Effector CD4-positive, alpha-beta T cell (primary cell): Measurements from ENCODE around the gene CLCNKA.
A peak's percentile ranks its signal among the peaks of the same experiment; 100 is the strongest.
"Not testable (repeated sequence)": the region's sequence is repeated elsewhere in the genome, so short reads cannot be mapped to it uniquely, and the experiment has no call there.

Experiments
- DNase-seq: peaks from one replicate; pipeline ENCODE4 v3.0.0-alpha.2; 2020

CLCNKA gene

DNA sequence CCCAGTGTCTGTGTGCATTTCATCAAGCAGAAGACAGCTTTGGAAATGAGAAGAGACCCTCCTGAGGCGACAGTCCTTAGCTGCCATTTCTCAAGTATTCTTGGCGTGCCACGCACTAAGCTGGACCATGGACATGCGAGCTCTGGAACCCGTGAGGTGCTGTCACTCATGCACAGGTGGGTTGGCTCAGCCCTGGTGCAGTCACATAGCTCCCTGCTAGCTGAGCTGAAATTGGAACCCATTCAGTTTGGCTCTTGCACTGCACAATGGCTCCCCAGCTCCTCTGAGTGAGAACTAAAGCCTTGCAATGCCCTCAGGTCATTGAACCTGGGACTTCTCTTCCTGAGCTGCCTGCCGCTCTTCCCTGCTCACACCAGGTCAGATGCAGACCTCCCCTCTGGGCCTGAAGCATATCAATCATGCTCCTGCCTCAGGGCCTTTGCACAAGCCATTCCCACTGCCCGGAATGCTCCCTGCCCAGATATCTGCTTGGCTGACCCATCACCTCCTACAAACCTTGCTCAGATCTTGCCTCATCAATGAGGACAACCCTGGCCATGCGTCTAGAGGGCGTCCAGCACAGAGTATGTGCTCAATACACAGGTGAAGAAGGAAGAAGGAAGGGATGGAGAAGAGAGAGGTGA, 24.1 kb upstream of the CLCNKA start:
- DNase-seq, result no peak

DNA sequence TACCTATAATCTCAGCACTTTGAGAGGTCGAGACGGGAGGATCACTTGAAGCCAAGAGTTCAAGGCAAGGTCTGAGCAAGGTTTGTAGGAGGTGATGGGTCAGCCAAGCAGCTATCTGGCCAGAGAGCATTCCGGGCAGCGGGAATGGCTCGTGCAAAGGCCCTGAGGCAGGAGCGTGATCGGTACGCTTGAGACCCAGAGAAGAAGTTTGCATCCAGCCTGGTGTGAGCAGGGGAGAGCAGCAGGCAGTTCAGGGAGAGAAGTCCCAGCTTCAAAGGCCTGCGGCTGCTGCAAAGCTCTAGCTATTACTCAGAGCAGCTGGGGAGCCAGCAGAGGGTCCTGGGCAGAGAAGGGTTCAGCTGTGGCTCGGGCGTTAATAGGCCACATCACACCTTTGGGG, 22.9 kb upstream of the CLCNKA start:
- DNase-seq, result no peak

DNA sequence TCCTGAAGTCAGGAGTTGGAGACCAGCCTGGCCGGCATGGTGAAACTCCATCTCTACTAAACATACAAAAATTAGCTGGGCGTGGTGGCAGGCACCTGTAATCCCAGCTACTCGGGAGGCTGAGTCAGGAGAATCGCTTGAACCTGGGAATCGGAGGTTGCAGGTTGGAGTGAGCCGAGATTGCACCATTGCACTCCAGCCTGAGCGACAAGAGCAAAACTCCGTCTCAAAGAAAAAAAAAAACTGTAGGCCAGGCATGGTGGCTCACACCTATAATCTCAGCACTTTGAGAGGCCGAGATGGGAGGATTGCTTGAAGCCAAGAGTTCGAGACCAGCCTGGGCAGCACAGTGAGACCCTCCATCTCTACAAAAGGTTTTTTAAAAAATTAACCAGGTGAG, 20.6 kb upstream of the CLCNKA start:
- not testable (repeated sequence) for DNase-seq

DNA sequence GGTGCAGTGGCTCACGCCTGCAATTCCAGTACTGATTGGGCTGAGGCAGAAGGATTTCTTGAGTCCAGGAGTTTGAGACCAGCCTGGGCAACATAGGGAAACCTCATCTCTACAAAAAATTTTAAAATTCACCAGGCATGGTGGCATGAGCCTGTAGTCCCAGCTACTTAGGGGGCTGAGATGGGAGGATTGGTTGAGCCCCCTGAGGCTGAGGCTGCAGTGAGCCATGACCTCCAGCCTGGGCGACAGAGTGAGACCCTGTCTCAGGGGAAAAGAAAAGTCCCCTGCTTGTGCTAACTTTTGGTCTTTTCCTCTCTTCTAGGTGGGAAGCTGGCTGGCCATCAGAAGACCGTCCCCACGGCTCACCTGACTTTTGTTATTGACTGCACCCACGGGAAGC, 16.2 kb upstream of the CLCNKA start:
- DNase-seq, result no peak

DNA sequence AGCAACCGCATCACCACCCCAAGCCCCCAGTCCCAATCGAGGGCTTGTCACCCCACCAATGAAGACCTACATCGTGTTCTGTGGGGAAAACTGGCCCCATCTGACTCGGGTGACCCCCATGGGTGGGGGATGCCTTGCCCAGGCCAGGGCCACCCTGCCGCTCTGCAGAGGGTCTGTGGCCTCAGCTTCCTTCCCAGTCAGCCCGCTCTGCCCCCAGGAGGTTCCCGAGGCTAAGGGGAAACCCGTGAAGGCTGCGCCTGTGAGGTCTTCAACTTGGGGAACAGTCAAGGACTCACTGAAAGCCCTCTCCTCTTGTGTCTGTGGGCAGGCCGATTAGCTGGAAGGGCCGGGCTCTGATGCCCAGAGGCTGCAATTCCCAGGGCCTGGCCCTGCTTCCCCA, 15.8 kb upstream of the CLCNKA start:
- DNase-seq, result no peak

DNA sequence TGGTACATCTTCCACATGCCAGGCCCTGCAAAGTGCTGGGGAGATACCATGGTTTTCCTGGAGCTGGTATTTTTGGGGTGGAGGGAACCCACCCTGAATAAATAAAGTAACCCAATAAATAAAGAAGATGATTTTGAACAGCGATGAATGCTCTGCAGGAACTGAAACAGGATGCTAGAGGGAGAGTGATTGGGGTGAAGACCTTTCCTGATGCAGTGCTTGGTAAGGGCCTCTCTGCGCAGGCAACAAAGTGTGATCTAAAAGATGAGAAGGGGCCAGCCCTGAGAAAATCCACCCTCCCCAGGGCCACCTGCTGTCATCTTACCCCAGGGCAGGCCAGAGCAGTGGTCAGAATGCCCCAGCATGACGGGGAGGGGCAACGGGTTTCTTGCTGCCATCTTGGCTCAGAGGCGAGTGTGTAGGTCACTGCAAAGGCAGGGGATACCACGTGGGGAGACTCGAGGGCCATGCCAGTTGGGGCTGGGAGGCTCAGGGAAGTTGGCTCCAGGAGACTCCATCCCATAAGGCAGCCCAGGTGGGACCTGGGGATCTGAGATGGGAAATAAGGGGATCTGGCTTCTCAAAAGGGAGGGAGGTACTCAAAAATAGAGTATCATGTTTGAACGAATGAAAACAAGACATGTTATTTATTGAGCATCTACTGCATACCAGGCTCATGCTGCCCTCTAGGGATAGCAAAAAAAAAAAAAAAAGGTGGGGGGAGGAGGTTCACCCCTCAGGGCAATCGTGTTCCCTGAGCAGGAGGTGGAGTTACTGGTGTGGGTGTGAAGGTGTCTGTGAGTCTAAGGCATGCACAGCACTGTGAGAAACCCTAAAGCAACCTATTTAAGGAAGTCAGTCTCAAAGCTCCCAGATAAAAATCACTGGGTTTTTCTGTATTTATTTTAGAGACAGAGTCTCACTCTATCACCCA, 15.0 kb upstream of the CLCNKA start:
- no peak for DNase-seq

DNA sequence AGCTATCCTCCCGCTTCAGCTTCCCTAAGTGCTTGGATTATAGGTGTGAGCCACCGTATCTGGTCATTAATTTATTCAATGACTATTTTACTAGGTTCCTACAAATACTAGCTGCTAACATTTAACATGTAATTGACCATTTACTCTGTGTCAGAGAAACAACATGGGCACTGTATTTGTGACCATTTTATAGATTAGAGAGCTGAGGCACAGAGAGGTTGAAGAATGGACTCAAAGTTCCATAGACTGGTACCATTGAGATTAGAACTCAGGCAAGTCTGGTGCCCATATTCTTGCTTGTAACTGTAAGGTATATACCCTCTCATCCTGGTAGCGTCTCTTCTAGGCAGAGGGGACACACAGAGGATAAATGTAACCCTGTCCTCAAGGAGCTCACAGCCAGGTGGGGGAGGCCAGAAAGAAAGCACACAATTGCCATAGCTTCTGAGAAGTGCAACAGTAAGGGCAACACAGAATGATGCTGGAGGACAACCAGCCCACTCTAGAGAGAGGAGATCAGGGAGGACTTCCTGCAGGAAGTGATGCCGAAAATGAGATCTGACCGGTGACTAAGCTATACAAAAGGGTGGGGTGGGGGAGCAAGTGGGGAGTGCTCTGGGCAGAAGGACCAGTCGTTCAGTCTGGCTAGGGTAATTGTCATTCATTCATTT, 14.0 kb upstream of the CLCNKA start:
- no peak for DNase-seq

DNA sequence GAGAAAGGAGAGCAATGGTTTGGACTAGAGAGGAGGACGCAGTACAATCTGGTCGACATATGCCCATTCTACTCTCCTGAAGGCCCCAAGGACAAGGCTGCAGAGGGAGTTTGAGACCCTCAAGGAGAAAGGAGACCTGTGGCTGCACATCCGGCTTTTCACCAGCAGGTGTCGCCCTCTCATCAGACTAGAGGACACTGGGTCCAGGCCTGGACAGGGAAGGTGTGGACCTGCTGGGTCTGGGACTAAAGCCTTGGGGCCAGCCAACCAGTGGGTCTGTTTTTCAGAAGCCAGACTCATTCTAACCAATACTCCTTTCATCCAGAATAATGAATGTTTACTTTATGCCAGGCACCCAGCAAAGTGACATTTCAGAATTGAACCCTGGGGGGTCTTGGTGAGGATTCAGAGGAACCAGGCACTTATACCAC, 12.8 kb upstream of the CLCNKA start:
- peak; percentile 69 for DNase-seq

DNA sequence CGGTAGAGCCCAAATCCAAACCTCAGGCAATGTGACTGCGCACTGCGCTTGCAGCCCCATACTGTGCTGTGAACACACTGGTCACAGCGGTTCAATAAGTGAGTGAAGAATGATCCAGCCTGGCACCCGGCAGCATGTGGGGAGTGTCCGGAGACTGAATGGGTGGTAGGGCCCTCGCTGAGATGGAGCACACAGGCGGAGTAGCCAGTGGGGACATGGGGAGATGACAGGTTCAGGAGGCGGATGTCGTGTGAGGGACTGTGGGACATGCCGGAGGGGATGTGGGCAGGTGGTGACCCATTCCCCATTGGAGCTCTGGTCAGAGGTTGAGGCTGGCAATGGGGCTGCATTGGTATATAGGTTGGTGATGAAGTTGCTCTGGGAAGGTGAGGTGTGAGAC, 12.2 kb upstream of the CLCNKA start:
- DNase-seq, result no peak

DNA sequence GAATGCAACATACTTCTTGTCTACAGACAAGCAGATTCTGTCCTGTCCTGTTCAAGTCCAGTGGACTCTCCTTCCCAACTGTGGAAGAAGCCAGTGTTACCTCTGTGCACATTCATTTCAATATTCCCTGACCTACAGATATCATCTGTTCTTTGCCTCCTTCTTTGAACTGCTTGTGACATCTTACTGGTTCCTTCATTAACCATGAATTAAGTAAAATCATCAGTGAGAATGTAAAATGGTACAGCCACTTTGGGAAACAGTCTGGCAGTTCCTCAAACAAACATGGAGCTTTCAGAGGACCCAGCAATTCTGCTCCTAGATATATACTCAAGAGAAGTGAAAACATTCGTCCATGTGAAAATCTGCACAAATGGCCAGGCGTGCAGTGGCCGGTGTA, 11.0 kb upstream of the CLCNKA start:
- DNase-seq, result no peak

DNA sequence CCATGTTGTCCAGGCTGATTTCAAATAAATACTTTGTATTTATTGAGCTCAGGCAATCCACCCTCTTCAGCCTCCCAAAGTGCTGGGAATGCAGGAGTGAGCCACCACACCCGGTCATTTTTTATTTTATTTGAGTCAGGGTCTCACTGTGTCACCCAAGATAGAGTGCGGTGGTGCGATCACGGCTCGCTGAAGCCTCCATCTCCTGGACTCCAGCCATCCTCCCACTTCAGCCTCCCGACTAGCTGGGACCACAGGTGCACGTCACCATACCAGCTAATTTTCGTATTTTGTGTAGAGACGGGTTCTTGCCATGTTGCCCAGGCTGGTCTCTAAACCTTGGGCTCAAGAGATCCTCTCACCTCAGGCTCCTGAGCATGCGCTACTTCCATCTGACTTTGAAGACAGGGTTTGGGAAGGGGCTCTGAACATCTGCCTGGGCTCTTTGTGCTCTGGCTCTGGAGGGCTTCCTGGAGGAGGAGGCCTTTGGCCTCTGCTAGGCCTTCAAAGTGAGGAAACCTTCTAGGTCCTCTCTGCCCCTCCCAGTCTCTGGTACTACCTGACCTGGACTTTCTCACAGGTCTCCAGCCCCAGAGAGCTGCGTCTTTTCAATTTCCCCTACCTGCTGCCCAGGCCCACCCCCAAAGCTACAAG, 9.8 kb upstream of the CLCNKA start:
- DNase-seq, result no peak

DNA sequence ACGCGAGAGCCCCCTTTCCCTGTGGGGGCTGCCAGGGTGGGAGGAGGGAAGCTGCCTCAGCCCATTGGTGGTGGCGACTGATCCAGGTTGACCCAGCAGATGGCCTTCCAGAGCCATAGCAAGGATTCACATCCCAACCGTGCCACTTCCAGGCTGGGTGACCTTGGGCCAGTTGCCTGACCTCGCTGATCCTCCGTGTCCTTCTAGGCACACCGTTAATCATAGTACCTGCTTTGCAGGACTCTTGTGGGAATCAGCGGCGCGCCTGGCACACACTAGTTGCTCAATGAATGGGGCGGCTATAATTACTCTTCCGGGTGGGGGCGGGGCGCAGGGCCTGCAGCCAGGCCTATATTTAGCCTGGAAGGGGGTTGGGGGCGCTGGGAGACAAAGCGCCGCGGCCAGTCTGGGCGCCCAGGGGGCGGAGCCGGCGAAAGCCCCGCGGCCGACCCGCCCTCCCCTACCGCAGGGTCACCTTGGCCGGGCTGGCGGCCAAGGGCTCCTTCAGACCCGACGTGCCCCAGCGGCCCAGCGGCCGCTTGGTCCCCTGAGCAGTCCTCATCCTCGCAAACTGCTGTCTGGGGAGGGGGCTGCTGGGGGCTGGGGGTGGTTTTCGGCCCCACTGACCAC, 9.1 kb upstream of the CLCNKA start:
- no peak for DNase-seq

DNA sequence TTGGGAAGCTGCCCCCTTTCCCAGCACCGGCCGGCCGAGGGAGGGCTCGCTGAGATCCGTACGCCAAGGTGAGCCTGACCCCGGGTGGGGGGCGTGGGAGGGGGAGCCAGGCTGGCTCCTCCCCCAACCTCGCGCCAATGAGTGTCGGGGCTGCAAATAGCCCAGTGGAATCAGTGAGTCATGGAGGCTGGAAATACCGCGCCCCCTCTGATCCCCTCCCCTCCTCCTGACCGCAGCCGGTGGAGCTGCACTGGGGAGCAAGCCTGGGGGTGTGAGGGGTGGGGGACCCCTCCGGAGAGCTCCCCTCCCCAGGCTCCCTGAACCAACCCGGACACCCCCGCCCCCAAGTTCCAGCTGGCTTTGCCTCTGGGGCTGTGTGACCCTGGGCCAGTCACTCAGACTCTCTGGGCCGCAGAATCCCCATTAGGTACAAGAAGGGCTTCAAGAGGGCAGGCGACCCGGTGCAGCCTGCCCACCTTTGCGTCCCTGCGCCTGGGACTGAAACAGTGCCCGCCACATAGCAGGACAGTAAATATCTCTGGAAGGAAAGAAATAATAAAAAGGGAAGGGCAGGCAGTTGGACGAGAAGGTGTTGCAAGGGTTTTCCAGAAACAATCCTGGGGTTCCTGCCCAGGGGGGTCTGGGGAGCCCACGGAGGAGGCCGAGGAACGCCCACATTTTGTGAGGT, 8.5 kb upstream of the CLCNKA start:
- DNase-seq, result no peak

DNA sequence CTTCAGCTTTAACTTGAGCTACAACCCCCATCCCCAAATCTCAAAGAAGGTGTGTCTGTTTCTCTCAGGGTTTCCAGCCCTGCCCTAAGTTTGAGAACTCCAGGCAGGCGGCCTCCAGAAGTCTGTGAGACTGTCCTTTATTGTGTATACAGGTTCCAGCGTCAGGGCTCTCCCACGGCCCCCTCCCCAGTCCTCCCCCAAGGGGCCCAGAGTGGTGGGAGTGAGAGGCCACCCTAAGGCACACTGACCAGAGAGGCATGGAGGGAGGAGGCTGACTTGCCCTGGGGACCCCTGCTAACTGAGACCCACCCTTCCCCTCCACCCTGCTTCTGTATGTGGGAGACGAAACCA, 8.0 kb upstream of the CLCNKA start:
- DNase-seq, result no peak

DNA sequence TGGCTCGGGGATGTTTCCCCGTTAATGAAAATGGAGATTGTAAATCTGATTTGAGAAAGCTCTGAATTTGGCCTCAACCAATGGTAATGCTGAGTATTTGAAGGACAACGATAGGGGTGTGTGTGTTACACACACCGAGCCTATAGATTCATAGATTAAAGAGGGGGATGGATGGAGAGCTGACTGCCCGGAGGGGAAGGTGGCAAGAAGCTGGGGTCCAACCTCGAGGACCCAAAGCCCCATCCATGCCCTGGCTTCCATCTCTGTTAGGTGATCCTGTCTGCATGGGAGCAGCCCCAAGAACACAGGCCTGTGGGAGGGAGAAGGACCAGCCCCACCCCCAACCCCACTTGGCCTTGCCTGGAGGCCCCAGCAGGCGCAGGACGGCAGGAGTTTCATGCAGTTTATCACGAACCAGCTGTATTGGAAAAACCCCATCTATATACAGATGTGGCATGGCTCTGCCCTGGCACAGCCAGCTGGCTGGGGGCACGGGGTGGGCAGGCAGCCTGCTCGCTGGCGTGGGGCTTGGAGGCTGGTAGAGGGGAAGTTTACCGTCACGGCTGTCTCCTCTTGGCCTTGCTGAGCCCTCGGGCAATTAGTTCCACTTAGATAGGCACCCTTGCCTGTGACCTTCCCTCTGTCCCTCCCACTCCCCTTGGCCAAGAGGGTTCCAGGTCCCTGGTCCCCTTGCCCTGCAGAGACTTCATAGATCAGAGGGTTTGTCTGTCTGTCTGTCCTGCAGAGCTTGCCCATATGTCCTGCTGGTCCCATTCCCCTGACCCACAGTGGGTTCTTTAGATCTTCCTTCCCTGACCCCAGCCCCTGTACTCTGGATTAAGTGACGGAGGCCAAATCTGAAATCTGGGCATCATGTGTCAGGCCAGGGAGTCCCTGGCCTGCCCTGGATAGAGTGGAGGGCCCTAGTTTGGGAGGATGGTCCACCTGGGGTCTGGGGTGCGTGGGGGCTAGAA, 7.0 kb upstream of the CLCNKA start:
- no peak for DNase-seq

DNA sequence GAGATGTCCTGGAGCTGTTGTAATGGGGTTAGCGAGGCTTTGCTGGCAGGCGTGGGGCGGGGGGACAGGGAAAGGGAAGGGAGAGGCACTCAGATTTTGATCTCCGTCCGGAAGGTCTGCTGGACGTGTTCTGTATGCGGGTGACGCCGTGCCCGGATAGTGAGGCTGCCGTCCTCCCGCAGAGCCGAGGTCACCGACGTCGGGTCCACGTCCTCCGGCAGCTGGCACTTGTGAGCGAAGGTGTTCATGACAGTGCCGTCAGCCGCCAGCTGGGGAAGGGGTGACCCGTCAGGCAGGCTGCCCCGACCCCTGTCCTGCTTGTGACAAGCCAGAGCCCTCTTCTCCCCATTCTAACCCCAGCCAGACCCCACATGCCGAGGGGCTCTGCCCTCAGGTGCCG, 6.3 kb upstream of the CLCNKA start:
- no peak for DNase-seq

DNA sequence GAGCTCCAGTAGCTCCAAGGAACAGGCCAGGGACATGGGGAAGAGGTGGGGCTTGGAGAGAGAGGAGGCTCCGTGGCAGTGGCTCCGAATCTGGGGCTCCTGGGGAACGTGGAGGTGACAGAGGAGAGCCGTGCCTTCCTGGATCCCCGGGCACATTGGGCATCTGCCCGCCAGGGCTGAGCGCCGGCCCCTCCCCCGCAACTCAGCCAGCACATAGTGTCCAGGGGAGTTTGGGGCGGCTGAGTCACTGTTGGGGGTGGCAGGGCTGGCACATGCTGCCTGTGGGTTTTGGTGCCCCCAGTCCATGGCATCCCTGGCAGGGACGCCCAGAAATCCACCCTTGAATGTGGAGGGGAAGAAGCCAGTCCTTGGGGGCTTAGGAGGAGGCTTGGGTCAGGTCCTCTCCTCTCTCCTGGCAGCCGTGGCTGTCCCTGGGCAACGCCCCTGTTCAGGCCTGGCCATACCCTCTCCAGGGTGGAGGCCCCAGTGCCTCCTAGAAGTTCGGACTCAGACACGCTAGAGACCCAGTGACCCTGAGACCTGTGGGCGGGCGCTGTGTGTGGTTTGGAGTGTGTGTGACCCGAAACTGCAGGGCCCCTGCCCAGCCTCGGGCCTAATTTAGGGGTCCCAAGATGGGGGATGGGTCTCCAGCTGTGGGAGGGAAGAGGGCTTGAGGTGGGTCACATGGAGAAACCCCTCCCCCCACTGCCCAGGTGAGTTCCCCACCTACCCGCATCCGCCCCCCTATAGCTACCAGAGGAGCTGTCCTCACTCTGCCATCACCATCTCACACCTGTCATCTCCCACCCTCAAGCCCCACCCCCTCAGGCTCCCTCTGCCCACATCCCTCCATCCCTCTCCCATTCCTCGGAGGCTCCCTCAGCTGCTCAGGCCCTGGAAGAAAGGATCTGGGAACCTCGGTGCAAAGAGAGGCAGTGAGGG, 5.6 kb upstream of the CLCNKA start:
- no peak for DNase-seq

DNA sequence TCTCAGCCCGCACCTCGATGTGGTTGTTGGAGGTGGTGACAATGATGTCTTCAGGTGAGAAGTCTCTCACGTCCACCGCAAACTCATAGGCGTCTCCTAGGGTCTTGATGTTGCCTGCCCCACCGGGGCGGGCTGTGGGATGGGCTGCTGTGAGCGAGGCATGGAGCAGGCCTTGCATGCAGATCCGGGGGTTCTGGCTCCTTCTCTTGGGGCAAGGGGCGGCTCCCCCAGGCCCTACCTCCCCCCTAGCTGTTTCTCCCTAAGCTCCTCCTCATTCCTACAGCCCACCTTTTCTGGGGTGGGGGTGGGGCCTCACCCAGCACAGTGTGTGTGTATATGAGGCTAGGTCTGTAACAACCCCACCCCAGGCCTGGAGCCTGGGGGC, 4.8 kb upstream of the CLCNKA start:
- DNase-seq, result no peak

DNA sequence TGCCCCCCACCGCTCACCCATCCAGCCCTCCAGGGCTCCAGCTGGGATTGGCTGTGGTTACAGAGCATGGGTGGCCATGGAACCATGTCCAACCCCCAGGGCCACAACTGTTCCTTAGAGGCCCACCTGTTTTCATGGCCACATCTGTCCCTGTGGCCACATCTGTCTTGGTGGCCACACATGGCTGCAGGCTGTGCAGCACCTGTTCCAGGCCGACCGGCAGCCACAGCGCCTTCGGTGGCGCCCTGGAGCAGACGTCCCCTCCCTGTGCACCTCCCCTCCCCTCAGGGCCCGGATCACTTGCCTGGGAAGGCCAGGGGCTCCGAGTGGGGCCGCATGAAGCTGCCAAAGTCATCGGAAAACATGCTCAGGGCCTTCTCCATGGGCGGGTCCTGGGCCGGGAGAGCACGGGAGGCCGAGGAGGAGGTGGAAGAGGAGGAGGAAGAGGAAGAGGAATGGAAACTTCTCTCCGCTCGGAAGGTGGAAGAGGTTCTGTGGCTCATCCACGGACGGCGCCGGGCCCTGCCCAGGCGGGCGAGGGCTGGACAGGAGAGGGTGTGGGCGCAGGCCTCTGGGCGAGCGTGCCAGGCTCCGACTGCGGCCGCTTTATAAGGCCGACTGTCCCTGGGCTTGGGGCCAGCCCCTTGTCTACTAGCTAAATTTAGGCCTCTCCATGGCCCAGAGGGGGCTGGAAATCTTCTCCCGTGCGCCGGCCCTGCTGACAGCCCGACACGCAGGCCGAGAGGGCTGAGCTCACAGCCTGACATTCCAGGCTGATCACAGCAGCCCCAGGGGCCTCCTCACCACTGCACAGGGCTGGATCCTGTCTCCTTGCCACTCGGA, 4.2 kb upstream of the CLCNKA start, which contains the start of gene HSPB7:
Gene HSPB7 (minus strand): TSS at position 583 of the 843 bp plus-strand sequence. CDS start 80 bp downstream, at position 503.
- DNase-seq, result no peak
